Stimulated activated effector memory CD8-positive, alpha-beta T cell treated with anti-CD3 and anti-CD28 coated beads, Interleukin-12 subunit alpha, Interleukin-12 subunit beta, amount 100 ng/mL, for 72 hours (primary cell): Measurements from ENCODE around the gene DLL4.

Experiments
- ATAC-seq: fragments of 150-1000 bp; cut with Tn5 transposase; 2 replicates; pipeline ENCODE4 v1.10.0; 2021
- DNase-seq, 2 donors: peaks; one replicate each; pipeline ENCODE4 v3.0.0; 2021 to 2022; ENCODE audit warnings: low spot score in 2 of 2
- H3K27ac Mint-ChIP-seq: one replicate; pipeline ENCODE4 v1.8.0; 2022; ENCODE audit warnings: mild to moderate bottlenecking, mixed read lengths
- H3K36me3 Mint-ChIP-seq: one replicate; pipeline ENCODE4 v1.8.0; 2022; ENCODE audit warnings: mild to moderate bottlenecking, mixed read lengths
- H3K4me1 Mint-ChIP-seq: one replicate; pipeline ENCODE4 v1.8.0; 2022; ENCODE audit warnings: mixed read lengths
- H3K4me3 Mint-ChIP-seq: one replicate; pipeline ENCODE4 v1.8.0; 2022; ENCODE audit warnings: mild to moderate bottlenecking, mixed read lengths
- H3K9me3 Mint-ChIP-seq: one replicate; pipeline ENCODE4 v1.8.0; 2022; ENCODE audit warnings: mixed read lengths

The DLL4 gene

GRCh38 chr15:40964634-40965033, 35.5 kb downstream of the DLL4 start:
- Mint-ChIP-seq H3K4me3 (no peak overlapping the region), H3K4me1 (no peaks in the 10 kb centered on the region), H3K36me3 (peaks cover 12% of the 10 kb centered on the region), H3K9me3 (no peaks in the 10 kb centered on the region), H3K27ac (no peak overlapping the region)
- ATAC-seq (no peak), DNase-seq (no peak)

- no peak for ATAC-seq
- no peak for DNase-seq
- Mint-ChIP-seq H3K4me3 (no peak overlapping the region), H3K27ac (no peak overlapping the region), H3K9me3 (no peaks in the 10 kb centered on the region), H3K4me1 (no peaks in the 10 kb centered on the region), H3K36me3 (peaks cover 6% of the 10 kb centered on the region)
These were observed 39.3 kb downstream of the DLL4 start for GRCh38 chr15:40968290-40969085.

DNA sequence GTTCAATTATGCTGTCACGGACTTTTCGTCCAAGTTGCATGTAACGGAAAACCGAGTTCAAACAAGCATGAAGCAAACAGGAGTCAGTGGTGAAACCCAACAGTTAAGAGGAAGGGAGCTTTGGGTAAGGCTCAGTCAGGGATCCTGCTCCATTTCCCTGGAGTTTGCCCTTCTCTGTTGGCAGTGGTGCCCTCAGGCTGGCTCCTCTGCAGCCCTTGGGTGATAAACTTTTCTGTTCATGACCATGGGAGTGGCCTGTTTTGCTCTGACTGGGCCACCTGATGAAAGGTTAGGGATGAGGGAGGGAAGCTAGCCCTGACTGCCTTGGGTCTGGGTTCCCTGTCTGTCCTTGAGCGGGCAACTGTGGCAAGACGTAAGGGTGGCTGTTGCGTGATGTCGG, 40.2 kb downstream of the DLL4 start:
- Mint-ChIP-seq H3K27ac (no peak overlapping the region), H3K4me3 (no peak overlapping the region), H3K36me3 (peaks cover 4% of the 10 kb centered on the region), H3K4me1 (no peaks in the 10 kb centered on the region), H3K9me3 (no peaks in the 10 kb centered on the region)
- no peak for ATAC-seq
- no peak for DNase-seq

GRCh38 chr15:40974879-40975278, 45.7 kb downstream of the DLL4 start:
- peaks cover 38% of the 10 kb centered on the region for H3K36me3 Mint-ChIP-seq
- ATAC-seq (no peak), DNase-seq (no peak)
- H3K9me3 Mint-ChIP-seq, result no peaks in the 10 kb centered on the region
- no peak overlapping the region for H3K4me3 Mint-ChIP-seq
- no peaks in the 10 kb centered on the region for H3K4me1 Mint-ChIP-seq
- H3K27ac Mint-ChIP-seq, result no peak overlapping the region

DNA sequence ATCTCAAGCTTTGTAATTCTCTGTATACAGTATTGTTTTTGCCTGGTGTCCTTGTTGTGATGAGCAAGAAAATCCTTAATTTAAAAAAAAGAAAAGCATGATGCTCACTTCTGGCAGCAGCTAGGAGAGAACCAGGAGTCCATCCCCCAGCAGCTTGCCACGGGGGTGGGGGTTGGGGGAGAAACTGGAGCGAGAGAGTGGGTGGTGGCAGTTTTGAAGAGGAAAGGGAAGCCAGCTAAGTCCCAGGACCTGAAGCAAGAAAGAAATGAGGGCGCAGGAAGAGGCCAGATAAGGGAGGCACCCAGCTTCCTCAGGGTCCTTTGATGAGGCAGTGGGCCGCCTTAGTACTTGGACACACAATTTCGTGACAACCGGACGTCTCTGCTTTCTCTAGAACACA, 47.7 kb downstream of the DLL4 start:
- ATAC-seq, result no peak
- Mint-ChIP-seq H3K9me3 (no peaks in the 10 kb centered on the region), H3K4me1 (peaks cover 3% of the 10 kb centered on the region), H3K4me3 (no peak overlapping the region), H3K36me3 (peaks cover 57% of the 10 kb centered on the region), H3K27ac (peak overlapping the region; percentile 66)
- no peak for DNase-seq

GRCh38 chr15:40978141-40978540, 49.0 kb downstream of the DLL4 start:
- no peaks in the 10 kb centered on the region for H3K9me3 Mint-ChIP-seq
- H3K4me3 Mint-ChIP-seq, result no peak overlapping the region
- ATAC-seq, result no peak
- peak overlapping the region; percentile 44 for H3K27ac Mint-ChIP-seq
- H3K4me1 Mint-ChIP-seq, result peaks cover 6% of the 10 kb centered on the region
- peaks cover 70% of the 10 kb centered on the region for H3K36me3 Mint-ChIP-seq
- no peak for DNase-seq

- no peaks in the 10 kb centered on the region for H3K9me3 Mint-ChIP-seq
- no peak for ATAC-seq
- H3K27ac Mint-ChIP-seq, result peak overlapping the region; percentile 44
- peaks cover 6% of the 10 kb centered on the region for H3K4me1 Mint-ChIP-seq
- no peak overlapping the region for H3K4me3 Mint-ChIP-seq
- no peak for DNase-seq
- H3K36me3 Mint-ChIP-seq, result peaks cover 75% of the 10 kb centered on the region
These were observed 49.4 kb downstream of the DLL4 start for GRCh38 chr15:40978562-40978961.

- ATAC-seq, result peak; percentile 45
- Mint-ChIP-seq H3K4me3 (no peak overlapping the region), H3K4me1 (peaks cover 6% of the 10 kb centered on the region), H3K27ac (peak overlapping the region; percentile 69), H3K36me3 (peaks cover 100% of the 10 kb centered on the region), H3K9me3 (no peaks in the 10 kb centered on the region)
- no peak for DNase-seq
These were observed 52.0 kb downstream of the DLL4 start for GRCh38 chr15:40981186-40981585.

GRCh38 chr15:40982855-40983254, 53.7 kb downstream of the DLL4 start:
- Mint-ChIP-seq H3K36me3 (peaks cover 100% of the 10 kb centered on the region), H3K27ac (peak overlapping the region; percentile 69), H3K9me3 (no peaks in the 10 kb centered on the region), H3K4me1 (peaks cover 6% of the 10 kb centered on the region), H3K4me3 (no peak overlapping the region)
- DNase-seq (no peak), ATAC-seq (no peak)

- Mint-ChIP-seq H3K4me3 (no peak overlapping the region), H3K27ac (no peak overlapping the region), H3K4me1 (peaks cover 7% of the 10 kb centered on the region), H3K36me3 (peaks cover 90% of the 10 kb centered on the region), H3K9me3 (no peaks in the 10 kb centered on the region)
- DNase-seq, result no peak
- ATAC-seq, result no peak
These were observed 55.3 kb downstream of the DLL4 start for GRCh38 chr15:40984406-40984805.

DNA sequence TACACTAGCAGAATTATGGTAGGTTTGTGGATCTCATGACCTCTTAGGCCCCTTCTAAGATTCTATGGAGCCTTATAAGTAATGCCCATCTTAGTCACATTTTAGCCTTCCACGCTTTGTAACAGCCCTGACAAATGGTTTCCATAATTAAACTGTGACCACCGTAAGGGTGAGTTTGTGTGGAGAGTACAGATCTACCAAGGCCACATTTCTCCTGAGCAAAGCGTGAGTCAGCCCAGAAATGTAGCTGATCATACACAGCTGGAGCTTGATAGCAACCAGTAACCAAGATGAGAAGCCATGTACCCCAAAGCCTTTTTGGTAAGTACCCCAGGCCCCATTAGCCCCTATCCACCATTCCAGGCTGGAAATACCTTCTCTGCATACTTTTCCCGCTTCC, 55.8 kb downstream of the DLL4 start:
- DNase-seq (no peak), ATAC-seq (no peak)
- Mint-ChIP-seq H3K4me1 (peaks cover 13% of the 10 kb centered on the region), H3K9me3 (no peaks in the 10 kb centered on the region), H3K27ac (peak overlapping the region; percentile 32), H3K36me3 (peaks cover 87% of the 10 kb centered on the region), H3K4me3 (no peak overlapping the region)

GRCh38 chr15:40985541-40986330, 56.6 kb downstream of the DLL4 start:
- DNase-seq (no peak), ATAC-seq (no peak)
- no peaks in the 10 kb centered on the region for H3K9me3 Mint-ChIP-seq
- H3K27ac Mint-ChIP-seq, result peak overlapping the region; percentile 32
- no peak overlapping the region for H3K4me3 Mint-ChIP-seq
- H3K4me1 Mint-ChIP-seq, result peaks cover 20% of the 10 kb centered on the region
- H3K36me3 Mint-ChIP-seq, result peaks cover 85% of the 10 kb centered on the region

GRCh38 chr15:40986820-40987219, 57.7 kb downstream of the DLL4 start:
- Mint-ChIP-seq H3K4me3 (no peak overlapping the region), H3K4me1 (peaks cover 28% of the 10 kb centered on the region), H3K27ac (no peak overlapping the region), H3K9me3 (no peaks in the 10 kb centered on the region), H3K36me3 (peaks cover 85% of the 10 kb centered on the region)
- ATAC-seq (no peak), DNase-seq (no peak)

DNA sequence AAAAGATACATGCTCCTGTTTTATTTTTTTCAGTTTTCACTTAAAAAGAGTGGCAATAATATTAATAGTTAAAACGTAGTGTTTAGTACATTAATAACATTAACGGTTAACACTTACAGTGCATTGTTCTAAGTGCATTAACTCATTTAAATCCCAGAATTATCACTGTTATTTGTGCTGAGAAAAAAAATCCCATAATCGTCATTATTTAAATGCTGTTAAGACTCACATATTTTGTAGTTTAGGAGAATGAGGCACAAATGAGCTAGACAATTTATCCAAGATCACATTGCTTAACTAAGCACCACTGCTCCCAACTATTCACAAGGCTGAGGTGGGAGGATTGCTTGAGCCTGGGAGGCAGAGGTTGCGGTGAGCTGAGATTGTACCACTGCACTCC, 59.0 kb downstream of the DLL4 start:
- H3K9me3 Mint-ChIP-seq, result no peaks in the 10 kb centered on the region
- DNase-seq (no peak), ATAC-seq (no peak)
- H3K4me3 Mint-ChIP-seq, result no peak overlapping the region
- no peak overlapping the region for H3K27ac Mint-ChIP-seq
- H3K4me1 Mint-ChIP-seq, result peaks cover 25% of the 10 kb centered on the region
- peaks cover 85% of the 10 kb centered on the region for H3K36me3 Mint-ChIP-seq
